GM18858 (cell line): ENCODE results near the gene PRRT2.
"Not testable (repeated sequence)": the region's sequence is repeated elsewhere in the genome, so short reads cannot be mapped to it uniquely, and the experiment has no call there.

ENCODE experiments used
- ATAC-seq: cut with Tn5 transposase; IDR thresholded peaks from one replicate; pipeline ENCODE4 v1.9.1; 2021; ENCODE audit not compliant: unreplicated experiment

Gene PRRT2

DNA sequence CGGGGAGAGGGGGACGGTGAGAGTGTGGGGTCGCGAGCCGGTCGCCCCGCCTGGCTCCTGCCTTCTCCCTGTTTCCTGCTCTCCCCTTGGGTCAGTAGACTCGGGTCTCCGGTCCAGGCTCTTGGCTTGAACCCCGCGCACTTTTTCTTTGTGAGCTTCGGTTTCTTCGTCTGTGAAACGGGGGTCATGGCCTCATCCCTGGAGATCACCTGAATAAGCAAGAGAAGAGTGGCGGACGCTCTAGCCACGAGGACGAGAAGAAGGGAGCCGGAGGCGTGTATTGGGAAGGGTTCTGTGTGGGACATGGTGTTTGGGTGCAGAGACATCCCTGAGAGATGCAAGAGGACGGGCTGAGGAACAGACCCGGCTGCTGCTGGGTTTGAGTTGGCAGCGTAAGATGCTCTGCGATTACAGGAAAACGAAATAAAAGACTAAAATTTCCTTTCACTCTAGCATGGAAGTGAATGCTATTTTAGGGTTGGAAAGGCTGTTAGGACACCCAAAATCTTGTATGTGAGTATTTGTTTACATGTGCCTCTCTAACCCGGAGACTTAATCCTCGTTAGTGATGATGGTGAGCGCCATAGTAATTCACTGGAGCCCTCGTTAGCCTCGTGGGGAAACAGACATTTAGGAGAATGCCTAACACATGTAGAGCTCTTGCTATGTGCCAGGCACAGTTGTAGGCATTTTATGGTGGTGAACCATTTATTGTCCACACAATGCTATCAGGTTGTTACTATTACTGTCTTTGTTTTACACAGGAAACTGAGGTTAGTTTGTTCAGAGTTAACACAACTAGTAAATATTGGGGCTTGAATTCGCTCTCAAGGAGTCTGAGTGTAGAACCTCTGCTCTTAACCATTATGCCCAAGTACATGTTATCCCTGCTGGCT, 20.8 kb upstream of the PRRT2 start:
- no peak for ATAC-seq

DNA sequence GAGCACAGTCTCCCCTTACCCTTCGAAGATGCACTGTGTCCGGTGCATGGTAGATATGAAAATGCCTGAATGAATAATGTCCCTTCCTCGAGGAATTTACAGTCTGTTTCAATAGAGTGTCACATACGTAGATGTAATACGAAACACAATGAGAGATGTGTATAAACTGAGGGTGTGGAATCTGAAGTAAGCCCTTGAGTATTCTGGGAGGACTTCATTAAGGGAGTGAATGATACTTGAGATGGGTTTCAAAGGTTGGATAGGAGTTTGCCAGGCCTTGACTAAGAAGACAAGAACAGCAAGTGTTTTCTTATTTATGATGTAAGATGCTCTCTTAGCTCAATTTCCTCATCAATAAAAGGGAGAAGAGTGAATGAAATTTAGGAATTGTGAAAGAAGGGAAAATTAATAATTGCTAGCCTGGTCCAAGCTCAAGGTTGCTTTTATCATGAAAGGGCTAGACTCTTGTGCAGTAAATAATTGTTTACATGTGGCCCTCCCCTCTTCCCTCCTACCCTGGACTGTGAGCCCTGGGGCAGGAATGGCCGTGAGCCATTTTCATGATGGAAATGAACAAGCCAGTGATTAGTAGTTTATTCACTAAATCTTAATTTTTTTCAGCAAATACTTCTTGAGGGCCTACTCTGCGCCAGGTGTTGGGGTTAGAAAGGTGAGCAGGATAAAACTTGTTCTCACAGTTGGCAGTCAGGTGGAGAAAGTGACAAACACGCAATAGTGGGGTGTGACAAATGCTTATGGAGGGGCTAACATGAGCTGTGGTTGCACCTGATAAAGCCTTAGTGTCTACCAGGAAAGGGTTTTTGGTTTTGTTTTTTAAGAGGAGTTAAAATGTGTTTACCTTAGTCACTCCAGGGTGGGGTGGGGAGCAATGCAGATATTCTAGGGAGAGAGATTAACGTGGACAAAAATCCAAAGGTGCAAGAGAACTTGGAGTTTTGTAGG, 19.9 kb upstream of the PRRT2 start:
- ATAC-seq, result no peak

DNA sequence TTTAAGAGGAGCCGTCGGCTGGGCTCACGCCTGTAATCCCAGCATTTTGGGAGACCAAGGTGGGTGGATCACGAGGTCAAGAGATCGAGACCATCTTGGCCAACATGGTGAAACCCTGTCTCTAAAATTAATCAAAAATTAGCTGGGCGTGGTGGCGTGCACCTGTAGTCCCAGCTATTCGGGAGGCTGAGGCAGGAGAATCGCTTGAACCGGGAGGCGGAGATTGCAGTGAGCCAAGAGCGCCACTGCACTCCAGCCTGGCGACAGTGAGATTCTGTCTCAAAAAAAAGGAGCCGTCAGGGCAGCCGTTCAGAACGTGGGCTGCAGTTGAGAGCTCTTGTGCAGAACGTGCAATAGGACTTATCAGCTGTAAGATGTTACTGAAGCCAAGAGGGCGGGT, 18.8 kb upstream of the PRRT2 start:
- ATAC-seq, result not testable (repeated sequence)

DNA sequence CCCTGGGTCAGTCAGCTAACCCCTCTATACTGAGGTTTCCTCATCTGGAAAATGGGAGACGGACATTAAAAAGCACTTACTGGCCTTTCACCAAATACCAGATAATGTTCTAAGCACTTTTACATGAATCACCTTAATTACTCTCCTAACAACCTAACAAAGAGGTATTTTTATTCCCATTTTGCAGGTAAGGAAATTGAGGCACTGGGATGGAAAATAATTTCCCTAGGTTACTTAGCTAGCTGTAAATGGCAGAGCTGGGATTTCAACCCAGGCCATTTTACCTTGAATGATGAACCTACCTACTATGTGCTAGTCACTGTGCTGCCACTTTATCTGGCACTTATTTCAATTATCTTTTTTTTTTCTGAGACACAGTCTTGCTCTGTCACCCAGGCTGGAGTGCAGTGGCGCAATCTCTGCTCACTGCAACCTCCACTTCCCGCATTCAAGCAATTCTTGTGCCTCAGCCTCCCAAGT, 17.7 kb upstream of the PRRT2 start:
- ATAC-seq, result no peak

DNA sequence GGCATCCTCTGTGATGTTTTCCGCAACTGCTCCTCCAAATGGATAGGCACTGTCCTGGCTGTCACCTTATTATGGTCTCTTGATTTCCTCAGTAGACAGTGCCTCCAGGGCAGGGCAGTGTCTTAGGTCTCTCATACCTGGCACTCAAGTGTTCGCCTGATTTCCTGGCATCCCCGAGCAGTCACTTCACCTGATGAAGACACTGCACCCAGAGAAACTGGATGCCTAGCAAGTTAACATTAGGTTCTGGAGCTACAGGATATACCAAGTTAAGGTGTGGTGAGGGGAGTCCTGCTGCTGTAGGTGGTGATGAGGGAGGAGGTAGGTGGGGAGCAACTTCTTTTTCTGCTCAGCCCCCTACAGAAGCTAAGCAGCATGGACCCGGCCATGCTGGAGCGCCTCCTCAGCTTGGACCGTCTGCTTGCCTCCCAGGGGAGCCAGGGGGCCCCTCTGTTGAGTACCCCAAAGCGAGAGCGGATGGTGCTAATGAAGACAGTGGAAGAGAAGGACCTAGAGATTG, 9.5 kb upstream of the PRRT2 start:
- no peak for ATAC-seq

DNA sequence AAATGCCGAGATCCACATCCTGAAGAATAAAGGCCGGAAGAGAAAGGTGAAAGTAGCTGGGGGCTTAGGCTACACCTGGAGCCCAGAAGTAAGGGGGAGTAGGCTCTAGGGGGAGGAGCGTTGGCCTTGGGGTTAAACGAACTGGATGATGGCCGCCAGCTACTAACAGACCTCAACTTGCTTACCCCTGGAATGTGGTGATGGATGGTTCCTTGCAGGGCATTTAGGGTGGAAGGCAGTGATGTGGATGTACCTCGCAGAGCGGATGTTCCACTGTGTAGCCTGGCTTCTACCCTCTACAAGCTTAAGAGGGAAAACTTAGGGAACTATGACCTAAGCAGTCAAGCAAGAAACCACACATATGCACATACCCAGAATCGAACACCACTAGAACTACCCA, 8.0 kb upstream of the PRRT2 start:
- no peak for ATAC-seq

DNA sequence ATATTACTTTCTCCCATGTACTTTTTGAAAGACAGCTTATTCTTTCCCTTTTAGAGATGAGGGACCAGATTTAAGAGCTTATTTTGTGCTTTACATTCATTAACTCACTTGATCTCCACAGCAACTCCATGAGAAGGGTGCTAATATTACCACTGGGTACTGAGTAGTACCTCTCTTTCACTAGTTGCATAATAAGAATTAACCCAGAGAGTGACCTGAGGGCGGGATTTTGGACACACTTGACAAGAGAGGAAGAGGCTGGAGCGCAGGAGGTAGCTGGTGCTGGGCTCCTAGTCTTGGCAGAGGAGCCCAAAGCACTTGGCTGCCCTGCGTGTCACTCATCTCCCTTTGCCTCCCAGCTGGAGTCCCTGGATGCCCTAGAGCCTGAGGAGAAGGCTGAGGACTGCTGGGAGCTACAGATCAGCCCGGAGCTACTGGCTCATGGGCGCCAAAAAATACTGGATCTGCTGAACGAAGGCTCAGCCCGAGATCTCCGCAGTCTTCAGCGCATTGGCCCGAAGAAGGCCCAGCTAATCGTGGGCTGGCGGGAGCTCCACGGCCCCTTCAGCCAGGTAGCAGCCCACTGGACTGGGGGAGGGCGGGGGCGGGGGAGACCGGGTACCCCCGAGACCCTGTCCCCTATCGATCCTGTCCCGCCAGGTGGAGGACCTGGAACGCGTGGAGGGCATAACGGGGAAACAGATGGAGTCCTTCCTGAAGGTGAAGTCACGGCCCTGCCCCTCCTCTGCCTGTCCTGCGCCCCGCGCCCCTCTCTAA, 7.3 kb upstream of the PRRT2 start:
- no peak for ATAC-seq

DNA sequence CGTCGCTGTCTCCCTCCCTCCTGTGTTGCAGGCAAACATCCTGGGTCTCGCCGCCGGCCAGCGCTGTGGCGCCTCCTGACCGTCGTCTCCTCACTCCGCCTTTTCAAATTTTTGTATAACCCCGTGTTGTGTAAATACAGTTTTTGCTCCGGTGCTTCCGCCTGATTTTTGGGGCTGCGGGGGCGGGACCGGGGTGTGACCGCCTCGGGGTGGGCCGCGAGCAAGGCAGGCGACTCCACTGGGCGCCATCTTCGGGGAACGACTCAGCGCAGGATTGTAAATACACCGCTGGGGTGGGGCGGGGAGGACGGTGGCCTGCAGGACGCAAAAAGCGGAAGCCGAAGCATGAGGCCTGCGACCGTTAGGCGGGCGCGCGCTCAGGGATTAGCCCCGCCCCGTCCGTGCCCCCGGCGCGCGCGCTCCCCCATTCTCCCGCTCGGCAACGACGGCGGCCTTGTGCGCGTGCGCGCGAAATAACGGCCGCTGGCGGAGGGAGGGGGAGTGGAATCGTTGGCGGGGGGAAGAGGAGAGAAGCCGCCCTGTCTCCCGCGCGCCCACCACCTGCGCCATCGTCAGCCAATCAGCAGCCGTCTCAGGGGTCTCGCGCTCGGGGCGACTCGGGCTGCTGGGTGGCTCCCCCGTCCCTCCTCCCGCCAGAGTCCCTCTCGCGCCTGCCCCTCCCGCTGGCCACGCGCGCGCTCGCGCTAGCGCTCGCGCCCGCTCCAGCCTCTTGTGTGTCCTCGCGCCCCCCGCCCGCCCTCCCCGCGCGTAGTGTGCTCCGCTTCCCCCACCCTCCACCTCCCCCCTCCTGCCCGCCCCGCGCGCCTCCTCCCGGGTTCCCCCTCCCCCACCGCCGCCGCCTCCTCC, 6.5 kb upstream of the PRRT2 start:
- peak; percentile 31 for ATAC-seq

DNA sequence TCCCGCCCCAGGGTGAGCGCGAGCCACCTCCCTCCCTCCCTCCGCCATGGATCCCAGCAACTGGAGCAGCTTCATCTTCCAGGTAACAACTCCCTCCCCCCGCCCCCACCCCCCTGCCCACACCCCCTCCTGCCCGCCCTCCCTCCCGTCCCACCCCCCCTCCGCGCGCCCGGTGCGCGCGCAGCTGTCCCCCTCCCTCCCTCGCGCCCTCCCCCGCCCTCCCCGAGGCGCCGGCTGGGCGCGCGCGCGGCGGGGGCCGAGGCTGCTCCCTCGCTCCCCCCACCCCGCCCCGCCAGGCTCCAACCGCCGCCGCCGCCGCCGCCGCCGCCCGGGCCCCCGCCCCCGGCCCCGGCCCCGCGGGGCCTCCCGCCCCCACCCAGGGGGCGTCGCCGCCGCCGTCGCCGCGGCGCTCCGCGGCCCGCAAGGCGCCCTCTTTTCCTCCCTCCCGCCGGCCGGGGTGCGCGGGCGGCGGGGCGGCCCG, 5.9 kb upstream of the PRRT2 start, which contains the start of gene MAZ:
TSS of gene MAZ (plus strand) at position 431 of the 481 bp plus-strand sequence. CDS start 173 bp downstream, outside the sequence.
- ATAC-seq, result no peak

DNA sequence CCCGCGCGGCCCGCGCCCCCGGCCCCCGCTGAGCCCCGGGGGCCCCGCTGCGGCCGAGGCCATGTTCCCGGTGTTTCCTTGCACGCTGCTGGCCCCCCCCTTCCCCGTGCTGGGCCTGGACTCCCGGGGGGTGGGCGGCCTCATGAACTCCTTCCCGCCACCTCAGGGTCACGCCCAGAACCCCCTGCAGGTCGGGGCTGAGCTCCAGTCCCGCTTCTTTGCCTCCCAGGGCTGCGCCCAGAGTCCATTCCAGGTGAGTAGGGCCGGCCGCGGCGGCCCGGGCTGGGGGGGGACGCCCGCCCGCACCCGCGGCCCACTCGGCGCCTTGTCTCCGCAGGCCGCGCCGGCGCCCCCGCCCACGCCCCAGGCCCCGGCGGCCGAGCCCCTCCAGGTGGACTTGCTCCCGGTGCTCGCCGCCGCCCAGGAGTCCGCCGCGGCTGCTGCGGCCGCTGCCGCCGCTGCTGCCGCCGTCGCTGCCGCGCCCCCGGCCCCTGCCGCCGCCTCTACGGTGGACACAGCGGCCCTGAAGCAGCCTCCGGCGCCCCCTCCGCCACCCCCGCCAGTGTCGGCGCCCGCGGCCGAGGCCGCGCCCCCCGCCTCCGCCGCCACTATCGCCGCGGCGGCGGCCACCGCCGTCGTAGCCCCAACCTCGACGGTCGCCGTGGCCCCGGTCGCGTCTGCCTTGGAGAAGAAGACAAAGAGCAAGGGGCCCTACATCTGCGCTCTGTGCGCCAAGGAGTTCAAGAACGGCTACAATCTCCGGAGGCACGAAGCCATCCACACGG, 5.2 kb upstream of the PRRT2 start:
- no peak for ATAC-seq

DNA sequence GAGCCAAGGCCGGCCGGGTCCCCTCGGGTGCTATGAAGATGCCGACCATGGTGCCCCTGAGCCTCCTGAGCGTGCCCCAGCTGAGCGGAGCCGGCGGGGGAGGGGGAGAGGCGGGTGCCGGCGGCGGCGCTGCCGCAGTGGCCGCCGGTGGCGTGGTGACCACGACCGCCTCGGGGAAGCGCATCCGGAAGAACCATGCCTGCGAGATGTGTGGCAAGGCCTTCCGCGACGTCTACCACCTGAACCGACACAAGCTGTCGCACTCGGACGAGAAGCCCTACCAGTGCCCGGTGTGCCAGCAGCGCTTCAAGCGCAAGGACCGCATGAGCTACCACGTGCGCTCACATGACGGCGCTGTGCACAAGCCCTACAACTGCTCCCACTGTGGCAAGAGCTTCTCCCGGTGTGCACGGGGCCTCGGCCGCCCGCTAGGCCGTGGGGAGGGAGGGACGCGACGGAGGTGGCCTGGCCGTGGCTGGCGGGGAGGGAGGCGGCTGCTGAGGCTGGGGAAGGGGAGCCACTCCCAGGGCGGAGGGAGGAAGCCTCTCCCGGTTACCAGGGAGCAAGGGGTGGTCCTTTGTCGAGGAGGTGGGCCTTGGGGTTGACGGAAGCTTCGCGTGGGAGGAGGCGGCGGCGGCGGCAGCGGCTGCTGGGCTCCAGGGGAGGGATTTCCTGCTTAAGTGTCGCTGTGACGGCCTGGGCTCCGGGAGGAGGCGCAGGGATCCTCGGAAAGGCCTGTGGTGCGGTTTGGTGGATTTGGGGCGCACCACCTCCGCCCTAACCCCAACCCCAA, 4.4 kb upstream of the PRRT2 start:
- ATAC-seq, result no peak

DNA sequence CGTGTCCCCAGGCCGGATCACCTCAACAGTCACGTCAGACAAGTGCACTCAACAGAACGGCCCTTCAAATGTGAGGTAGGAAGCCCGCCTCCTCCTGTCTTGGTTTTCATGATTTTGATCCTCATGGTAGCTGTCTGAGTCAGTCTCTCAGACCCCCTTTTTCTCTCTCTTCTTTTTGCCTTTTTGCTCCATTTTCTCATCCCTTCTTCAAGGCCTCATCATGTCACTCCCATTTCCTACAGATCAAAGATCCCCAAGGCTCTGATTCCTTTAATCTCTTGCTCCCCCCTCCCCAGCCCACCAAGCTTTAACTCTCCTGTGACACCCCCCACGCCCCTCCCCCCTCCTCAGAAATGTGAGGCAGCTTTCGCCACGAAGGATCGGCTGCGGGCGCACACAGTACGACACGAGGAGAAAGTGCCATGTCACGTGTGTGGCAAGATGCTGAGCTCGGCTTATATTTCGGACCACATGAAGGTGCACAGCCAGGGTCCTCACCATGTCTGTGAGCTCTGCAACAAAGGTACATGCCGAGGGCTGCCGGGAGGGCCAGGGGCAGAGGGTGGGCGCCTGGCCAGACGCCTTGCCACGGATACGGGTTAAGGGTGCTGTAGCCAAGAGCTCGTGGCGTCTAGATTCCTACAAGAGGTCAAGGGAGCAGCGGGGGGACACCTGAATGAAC, 3.6 kb upstream of the PRRT2 start:
- no peak for ATAC-seq

DNA sequence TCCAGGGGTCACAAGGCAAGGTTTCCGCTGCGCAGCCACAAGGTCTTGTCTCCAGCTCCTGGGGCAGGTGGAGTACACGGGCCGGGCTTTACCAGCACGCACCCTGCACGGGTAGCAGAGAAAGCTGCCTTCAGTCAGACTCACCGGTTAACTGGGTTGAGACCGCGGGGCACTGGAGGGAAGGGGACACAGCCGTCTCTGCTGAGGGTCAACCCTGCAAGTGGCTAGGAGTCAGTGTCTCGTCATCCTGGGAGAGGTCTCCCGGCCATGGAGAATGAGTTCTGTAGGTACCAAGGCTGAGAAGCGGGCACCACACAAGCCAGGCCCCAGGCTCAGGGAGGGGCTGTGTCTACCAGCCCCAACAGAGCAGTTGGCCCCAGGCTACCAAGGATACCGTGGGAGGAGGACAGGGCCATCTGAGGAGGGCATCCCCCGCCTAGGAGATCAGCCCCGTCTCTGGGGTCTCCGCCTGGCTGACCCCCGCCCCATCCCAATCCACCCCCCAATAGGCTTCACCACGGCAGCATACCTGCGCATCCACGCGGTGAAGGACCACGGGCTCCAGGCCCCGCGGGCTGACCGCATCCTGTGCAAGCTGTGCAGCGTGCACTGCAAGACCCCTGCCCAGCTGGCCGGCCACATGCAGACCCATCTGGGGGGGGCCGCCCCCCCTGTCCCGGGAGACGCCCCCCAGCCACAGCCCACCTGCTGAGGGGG, 2.8 kb upstream of the PRRT2 start:
- ATAC-seq, result no peak

DNA sequence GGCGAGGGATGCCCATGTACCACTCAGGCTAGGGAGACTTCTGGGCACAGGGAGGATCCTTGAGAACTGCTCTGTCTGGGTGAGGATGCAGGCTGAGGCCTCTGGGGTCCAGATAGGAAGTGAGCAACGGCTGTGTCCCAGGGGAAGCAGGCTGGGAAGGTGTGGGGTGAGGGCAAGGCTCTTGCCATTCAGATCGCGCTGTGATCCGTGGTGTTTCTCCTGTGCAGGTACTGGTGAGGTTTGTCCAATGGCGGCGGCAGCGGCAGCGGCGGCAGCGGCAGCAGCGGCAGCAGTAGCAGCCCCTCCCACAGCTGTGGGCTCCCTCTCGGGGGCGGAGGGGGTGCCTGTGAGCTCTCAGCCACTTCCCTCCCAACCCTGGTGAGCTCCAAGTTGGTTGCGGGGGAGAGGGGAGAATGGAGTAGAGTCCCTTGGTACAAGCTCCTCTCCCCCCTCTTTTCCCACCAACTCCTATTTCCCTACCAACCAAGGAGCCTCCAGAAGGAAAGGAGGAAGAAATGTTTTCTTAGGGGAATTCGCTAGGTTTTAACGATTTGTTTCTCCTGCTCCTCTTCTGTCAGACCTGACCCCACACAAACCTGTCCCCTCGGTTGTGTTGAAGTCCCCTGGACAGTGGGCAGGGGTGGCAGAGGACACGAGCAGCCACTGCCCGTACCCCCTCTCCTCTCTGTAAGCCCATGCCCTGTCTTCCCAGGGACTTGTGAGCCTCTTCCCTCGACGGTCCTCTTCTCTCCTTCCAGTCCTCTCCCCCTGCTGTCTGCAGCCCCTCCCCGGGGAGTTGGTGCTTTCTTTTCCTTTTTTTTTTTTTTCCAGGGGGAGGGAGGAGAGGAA, 1.9 kb upstream of the PRRT2 start:
- no peak for ATAC-seq

DNA sequence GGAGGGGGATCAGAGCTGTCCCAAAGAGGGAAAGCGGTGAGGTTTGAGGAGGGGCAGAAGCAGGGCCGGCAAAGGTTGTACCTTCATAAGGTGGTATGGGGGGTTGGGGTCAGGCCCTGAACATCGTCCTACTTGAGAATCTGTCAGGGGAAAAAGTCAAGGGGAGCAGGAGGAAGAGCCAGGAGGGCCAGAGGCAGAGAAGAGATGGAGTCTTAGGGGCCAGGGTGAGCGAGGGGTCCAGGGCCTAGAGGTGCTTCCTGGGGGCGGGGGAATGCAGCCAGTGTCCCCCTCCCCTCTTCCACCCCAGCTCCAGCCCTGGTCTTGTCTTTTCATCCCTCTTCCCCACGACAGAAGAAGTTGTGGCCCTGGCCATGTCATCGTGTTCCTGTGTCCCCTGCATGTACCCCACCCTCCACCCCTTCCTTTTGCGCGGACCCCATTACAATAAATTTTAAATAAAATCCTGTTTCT, 1.3 kb upstream of the PRRT2 start:
- no peak for ATAC-seq
